ENCODE data around the gene WIPF1.

The WIPF1 gene

GRCh38 chr2:174594456-174594855, 3.1 kb downstream of the WIPF1 start:
- DNase-seq: no peak

GRCh38 chr2:174593574-174594203, 3.9 kb downstream of the WIPF1 start:
- DNase-seq: peak; percentile 93

DNA sequence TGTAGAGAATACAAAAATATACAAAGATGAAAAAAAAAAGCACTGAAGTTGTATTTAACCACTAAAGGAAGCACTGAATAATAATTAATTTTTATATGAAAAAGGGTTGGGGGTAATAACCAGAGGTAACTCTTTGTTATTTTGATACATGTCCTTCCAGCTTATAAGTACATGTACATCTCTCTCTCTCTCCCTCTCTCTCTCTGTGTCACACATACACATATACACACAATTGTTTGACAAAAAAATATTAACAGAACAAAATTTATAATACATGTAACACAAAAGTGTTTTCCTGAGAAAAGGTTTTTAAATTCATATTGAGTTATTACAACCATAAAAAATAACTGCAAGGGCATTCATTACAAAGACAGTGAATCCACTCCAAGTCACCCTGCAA, 4.6 kb downstream of the WIPF1 start:
- DNase-seq: peak; percentile 44

DNA sequence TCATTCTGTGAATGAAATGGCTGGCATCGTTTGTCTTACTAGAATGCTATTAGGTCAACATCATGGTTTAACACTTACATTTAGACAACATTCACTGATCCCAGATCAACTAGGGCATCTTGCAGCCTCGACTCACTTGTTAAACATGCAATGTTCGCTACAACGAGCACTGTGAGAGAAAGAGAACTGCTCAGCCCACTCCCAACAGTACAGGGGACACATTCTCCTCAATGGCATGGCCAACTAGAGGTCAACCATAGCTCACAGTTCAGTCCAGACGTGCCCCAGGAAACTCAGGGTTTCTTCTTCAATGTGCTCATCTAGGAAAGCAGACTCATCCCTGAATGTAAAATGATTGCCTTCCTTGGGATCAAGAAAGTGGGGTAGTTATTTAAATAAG, 5.9 kb downstream of the WIPF1 start:
- no peak for DNase-seq

DNA sequence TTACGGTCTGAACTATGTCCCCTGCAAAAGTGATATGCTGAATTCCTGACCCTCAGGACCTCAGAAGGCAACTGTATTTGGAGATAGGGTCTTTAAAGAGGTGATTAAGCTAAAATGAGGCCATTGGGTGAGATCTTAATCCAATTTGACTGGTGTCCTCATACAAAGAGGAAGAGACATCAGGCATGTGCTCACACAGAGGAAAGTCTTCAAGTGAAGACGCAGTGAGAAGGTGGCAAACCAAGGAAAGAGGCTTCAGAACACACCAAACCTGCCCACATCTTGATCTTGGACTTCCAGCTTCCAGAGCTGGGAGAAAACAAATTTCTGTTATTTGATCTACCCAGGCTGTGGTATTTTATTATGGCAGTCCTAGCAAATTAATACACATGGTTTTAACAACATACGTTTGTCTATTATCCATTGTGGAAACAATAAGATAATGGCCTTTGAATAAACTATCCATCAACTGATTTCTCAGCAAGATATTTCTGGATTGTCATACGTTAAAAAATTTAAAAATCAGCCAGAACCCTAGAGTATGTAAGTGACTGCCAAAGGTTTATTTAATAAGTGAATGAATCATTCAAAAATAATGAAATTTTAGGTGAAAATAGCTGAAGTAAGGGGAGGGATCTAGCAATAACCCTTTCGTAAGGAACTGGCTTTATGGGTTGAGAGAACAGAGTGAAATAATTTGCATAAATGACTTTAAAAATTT, 6.5 kb downstream of the WIPF1 start:
- DNase-seq: peak; percentile 76

DNA sequence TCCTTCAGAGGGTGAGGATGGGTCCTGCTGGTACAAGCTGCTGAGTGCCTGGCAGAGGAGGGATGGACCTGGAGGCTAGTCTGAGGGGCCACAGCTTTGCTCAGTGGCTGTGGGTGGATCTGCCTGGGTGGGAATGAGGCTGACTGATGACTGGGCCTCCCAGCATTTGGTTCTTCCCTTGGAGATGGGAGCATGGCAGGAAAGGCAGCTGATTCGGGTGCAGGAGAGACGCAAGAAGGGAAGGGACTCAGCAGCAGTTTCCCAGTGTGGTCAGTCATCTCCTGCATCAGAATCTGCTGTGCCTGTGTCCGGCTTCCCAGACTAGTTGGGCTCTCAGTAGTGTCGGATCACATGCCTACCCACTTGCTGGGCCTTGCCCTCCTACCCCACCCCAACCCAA, 7.3 kb downstream of the WIPF1 start:
- DNase-seq: no peak

DNA sequence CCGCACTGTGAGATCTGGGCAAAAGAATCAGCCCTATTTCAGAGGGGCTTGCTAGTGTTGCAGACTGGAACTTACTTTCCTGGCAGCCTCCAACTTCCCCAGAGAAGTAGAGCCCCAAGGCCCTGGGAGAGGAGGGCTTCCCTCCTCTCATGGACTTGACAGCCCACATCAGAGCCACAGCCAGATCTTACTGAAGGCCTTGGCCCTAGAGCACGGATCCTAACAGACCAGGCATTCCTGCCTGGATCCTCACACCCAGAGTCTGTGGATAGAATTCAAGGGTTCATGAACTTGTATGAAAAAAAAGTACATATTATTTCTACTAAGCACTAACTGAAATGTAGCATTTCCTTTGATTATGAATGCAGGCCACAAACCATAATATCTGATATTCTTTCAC, 8.3 kb downstream of the WIPF1 start:
- DNase-seq: no peak

GRCh38 chr2:174588463-174588862, 9.1 kb downstream of the WIPF1 start:
- no peak for DNase-seq

DNA sequence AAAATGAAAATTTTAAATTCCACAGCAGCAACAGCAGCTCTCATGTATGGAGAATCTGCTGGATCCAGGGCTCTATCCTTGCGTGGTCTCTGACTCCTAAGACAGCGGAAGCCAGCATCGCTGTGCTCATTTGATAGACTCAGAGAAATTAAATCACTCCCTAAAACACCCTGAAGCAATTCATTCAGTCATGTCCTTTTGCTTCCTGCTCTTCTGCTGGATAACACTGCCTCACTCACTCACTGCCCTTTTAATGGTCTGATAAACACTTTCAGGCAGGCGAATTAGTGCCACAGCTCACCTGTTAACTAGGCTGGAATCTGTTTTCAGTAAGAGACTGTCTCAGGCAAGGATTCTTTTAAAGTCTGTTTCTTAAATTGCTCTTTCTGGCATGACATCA, 10.0 kb downstream of the WIPF1 start:
- no peak for DNase-seq

- no peak for DNase-seq
These were observed 10.9 kb downstream of the WIPF1 start for GRCh38 chr2:174586418-174587295.

DNA sequence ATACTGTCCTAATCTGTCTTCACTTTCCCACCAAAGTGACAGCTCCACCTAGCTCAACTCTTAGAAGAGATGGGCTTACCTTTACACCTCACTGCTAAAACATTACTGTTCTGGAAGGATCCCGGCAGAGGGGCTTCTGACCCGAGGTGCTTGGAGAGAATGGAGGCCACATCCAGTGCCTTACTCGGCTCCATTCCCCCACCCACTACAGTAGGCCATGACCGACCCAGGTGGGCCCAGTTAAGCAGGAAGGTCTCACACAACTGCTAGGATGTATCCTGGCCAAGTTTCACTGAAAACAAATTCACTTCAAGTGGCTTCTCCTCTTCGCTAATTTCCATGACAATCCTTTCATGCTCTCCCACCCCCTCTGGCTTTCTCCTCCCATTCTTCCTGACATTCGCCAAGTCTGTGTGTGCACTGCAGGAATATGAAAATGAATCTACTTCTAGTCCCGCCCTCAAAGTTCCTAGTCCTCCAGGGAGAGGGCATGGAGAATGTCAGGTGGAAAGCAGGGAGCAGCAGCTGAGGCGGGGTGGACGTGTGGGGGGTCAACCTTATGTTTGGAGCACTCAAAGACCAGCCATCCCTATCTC, 11.8 kb downstream of the WIPF1 start:
- DNase-seq: no peak

DNA sequence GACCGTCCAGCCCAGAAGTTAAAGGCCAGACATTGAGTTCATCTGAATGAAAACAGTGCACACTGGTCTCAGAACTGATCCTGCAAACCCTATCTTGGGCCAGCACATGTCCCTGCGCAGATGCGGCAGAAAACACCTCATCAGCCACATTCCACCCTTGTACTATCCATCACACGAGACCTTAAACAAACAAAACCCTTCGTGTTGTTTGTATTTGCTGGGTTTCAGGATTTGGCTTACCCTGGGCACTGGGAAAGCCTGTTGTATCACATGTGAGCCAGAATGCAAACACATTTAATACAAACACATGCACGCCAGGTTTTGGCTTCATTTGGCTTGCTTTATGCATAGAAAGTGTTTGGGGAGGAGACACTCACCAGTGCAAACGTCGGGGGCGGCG, 12.5 kb downstream of the WIPF1 start:
- no peak for DNase-seq

DNA sequence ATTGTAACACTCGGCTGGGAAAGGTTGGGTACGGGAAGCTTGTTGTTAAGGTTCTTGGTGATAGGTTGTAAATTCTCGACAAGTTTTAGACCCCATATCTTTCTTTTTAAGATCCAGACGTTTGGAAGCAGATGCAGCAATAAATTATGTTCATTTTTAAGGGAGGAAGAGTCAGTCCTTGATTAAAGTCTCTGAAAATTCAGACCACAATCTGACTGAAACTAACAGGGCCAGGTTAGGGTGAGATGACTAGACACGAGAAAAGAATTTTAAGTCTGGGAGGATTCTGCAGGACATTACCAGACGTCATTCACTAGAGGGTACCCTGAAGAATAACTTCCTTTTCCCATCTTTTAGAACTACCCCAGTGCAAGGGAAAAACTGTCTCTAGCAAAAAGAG, 16.1 kb downstream of the WIPF1 start:
- DNase-seq: no peak

GRCh38 chr2:174580951-174581350, 16.7 kb downstream of the WIPF1 start:
- DNase-seq: no peak

DNA sequence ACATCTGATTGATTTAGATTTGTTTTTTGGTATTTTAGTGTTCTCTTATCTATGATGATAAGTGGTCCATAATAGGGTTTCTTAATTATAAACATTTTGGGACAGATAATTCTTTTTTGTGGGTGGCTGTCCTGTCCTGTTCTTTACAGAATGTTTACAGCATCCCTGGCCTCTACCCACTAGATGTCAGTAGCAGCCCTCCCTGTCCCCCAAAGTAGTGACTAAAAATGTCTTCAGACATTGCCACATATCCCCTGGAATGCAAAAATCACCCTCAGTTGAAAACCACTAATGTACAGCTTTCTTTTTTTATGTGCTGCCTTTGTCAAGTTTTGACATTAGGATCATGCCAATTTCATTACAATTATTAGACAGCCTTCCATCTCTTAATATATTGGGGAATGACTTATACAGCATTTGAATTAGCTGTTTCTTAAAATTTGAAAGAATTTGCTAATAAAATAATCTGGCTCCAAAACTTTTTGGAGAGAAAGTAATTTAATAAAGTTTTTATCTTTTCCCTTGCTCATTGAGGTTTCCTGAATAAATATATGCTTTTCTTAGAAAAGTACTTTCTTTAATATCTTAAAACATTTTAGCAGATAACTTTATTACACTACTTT, 19.5 kb downstream of the WIPF1 start:
- DNase-seq: peak; percentile 87

GRCh38 chr2:174575124-174575776, 22.4 kb downstream of the WIPF1 start:
- DNase-seq: no peak

GRCh38 chr2:174574657-174575056, 22.9 kb downstream of the WIPF1 start:
- no peak for DNase-seq

- peak; percentile 38 for DNase-seq
These were observed 24.0 kb downstream of the WIPF1 start for GRCh38 chr2:174573621-174574081.

DNA sequence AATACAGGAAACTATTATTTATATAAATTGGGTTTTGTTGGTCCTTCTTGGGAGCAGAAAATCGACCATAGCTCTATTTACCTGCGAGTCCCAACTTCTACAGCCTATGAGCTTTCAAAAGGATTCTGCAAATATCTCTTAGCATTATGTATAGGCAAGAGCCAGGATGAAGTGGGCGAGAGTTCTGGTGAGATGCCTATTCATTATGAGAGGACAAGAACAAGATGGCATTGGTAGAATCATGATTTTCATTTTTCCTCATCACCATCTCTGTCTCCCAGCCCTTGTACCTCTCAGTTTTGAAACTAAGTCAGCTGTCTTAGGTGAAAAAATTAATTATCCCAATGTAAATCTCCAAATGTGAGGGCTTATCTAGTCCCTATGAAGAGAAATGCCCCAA, 25.0 kb downstream of the WIPF1 start:
- DNase-seq: no peak

GRCh38 chr2:174571669-174572323, 25.8 kb downstream of the WIPF1 start:
- DNase-seq: no peak

DNA sequence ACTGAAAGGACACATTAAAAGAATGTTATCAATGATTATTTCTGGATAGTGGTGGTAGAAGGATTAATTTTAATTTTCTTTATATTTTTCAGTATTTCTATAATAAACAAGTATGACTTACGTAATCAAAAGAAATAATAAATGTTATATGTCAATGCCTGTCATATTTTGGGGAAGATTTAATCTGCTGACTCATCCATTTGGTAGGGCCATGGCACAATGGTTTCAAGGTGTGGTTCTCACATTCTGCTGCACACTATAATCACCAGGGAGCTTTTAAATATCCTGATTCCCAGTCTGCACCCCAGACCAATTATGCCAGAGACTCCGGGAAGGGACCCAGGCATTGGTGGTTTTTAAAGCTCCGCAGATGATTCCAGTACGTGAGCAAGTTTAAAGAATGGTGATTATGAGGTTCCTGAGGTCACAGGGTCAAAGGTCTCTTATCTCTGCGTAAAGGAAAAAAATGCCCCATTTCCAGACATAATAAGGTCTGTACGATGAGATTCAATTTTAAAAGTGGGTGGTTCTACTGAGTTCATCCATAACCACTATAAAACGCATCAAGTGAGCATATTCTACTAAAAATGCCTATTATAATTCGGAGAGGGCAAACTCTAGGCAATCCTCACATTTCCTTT, 27.2 kb downstream of the WIPF1 start:
- DNase-seq: no peak

Measured in hematopoietic multipotent progenitor cell treated with erythropoietin and hydrocortisone succinate and interleukin-3 and kit ligand, for 4 days (in vitro differentiated cells).